Activated CD4-positive, CD25-positive, alpha-beta regulatory T cell treated with anti-CD3 and anti-CD28 coated beads, Interleukin-2, amount 50 U/mL, for 16 hours (primary cell): ENCODE measurements around the gene GPATCH4.
"Not testable (repeated sequence)": the region's sequence is repeated elsewhere in the genome, so short reads cannot be mapped to it uniquely, and the experiment has no call there.

ENCODE experiments used
- DNase-seq: peaks from one replicate; pipeline ENCODE4 v3.0.0-alpha.2; 2020; ENCODE audit warnings: low read depth, low spot score

GPATCH4 gene

DNA sequence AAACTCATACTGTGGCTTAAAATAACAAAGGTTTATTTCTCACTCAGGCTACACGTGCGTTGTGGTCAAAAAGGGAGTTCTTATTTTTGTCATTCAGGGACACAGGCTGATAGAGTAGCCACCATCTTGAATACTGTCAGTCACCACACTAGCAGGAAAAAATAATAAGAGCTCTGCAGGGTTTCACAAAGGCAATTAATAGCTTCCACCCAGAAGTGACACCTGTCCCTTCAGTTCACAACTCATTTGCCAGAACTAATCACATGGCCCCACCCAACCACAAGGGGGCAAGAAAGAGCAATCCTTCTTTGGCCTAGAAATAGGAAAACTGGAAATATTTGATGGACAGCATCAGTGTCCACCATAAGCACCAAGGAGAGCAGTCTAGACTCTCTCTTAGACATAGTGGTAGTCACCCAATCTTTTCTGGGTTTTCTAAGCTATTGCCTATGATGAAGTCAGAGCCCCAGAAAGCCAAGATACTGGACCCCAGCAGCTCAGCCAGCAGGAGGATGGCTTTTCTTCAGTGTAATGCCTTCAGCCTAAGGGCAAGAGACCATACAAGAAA is 26.1 kb upstream of the GPATCH4 start:
- DNase-seq = no peak

DNA sequence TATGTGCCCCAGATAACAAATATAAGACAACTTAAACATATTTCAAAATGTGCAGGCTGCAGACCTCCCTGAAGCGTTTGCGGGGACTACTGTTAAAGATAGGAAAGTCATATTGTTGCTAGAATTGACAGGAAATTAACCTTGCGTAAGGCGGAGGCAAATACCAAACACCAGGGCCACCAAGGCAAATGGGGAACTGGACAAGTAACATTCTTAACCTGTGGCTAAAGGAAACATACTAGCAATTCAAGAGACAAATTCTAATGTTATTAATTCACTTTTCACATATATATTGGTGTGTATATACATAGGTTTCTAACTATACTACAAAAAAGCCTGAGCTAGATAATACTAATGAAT is 24.8 kb upstream of the GPATCH4 start:
- DNase-seq = no peak

DNA sequence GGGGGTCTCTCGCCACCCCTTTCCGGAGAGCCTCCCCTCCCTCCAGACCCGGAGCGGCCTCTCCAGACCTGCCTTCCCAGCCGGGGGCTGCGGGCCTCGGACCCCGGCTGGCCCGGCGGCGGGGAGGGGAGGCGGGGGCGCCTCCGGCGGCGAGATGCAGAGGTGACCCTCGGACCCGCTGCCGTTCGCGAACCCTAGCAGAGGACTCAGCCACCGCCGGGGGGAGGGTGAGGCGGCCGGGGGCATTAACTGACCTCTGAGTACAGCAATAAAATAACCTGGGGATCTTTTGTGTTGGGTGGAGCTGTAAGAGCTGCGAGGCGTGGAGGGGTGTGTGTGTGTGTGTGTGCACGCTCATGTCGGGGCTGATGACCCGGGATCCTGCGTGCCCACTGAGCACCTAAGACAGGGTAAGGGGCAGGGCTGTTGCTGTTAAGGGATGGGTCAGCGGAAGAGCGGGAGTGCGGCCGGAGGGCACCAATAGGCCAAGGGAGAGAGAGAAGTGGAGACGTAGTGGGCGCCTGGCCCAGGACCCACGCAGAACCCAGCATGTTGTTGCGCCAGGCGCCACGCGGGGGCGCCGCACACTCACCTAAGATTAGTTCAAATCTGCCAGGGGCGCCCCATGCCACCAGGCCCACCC is 24.3 kb upstream of the GPATCH4 start:
- peak; percentile 23 for DNase-seq

DNA sequence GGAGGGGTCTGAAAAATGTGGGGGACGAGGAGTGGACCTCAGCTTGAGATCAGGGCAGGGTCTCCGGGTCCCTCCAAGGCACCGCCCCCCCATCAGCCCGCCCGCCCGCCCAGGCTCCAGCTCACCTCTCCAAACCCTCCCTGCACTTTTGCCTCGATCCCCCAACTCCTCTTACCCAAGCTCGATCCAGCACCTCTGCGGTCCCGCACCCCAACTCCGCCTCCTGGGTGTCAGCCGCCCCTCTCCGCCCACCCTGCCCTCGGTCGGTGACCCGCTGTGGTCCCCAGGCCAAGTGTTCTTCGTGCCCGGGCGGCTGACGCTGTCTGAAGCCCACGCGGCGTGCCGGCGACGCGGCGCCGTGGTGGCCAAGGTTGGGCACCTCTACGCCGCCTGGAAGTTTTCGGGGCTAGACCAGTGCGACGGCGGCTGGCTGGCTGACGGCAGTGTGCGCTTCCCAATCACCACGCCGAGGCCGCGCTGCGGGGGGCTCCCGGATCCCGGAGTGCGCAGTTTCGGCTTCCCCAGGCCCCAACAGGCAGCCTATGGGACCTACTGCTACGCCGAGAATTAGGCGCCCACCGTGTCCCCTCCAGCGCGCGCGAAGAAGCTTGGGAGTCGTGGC is 23.6 kb upstream of the GPATCH4 start:
- DNase-seq = no peak

DNA sequence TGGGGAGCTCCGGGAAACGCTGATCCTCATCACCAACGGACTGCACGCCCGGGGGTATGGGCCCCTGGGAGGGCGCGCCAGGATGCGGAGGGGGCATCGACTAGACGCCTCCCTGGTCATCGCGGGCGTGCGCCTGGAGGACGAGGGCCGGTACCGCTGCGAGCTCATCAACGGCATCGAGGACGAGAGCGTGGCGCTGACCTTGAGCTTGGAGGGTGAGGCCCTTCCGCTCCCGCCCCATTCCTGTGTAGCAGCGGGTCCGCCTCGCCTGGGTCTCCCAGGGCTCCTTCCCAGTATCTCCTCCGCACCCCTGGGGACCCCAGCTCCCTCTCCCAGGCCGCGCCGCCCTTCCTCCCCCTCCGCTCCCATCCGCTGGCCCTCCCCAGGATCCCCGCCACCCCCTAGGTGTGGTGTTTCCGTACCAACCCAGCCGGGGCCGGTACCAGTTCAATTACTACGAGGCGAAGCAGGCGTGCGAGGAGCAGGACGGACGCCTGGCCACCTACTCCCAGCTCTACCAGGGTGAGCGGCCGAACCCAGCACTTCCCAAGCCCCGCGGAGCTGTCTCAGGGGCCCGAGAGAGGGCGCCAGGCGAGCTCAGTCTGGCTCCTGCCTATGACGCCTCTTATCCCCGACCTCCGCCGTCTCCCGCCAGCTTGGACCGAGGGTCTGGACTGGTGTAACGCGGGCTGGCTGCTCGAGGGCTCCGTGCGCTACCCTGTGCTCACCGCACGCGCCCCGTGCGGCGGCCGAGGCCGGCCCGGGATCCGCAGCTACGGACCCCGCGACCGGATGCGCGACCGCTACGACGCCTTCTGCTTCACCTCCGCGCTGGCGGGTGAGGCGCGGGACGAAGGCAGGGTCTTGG is 22.9 kb upstream of the GPATCH4 start:
- DNase-seq = no peak

DNA sequence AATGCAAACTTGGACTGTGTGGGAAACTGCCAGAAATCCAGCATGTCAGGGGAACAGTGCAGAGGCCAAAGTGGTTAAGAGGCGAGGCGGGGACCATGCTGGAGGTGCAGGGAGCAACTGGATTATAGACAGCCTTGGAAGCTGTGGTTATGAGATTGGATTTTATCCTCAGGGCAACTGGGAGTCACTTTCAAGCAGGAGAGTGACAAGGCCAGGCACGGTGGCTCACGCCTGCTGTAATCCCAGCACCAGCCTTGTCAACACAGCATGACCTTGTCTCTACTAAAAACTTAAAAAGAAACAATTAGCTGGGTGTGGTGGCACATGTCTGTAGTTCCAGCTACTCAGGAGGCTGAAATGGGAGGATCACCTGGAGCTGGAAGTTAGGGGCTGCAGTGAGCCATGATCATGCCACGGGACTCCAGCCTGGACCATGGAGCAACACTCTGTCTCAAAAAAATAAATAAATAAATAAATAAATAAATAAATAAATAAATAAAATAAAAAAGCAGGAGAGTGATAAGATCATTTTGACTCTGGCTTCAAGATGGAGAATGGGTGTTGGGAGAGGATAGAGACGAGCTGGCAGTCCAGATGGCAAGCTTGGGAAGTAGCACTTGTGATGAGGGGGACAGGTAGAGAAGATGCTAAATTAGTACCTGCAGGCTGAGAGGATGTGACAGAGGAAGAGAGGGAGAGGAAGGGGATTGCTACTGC is 21.5 kb upstream of the GPATCH4 start:
- DNase-seq = no peak

DNA sequence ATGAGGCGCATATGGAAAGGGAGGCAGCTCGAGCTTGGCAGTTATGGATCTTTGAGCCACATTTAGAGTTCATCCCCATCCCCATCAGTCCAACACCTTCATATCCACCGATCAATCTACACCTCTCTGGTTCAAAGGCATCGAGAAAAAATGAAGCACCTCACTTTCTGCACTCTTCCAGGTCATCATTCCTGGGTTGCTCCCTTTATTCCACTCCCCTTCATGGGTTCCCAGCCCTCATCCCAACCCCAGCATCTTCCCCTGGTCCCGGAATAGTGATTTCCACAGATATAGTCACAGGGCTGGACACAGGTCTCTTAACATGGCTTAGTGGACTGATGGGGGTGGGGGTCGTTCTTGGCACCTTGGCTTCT is 18.3 kb upstream of the GPATCH4 start:
- no peak for DNase-seq

DNA sequence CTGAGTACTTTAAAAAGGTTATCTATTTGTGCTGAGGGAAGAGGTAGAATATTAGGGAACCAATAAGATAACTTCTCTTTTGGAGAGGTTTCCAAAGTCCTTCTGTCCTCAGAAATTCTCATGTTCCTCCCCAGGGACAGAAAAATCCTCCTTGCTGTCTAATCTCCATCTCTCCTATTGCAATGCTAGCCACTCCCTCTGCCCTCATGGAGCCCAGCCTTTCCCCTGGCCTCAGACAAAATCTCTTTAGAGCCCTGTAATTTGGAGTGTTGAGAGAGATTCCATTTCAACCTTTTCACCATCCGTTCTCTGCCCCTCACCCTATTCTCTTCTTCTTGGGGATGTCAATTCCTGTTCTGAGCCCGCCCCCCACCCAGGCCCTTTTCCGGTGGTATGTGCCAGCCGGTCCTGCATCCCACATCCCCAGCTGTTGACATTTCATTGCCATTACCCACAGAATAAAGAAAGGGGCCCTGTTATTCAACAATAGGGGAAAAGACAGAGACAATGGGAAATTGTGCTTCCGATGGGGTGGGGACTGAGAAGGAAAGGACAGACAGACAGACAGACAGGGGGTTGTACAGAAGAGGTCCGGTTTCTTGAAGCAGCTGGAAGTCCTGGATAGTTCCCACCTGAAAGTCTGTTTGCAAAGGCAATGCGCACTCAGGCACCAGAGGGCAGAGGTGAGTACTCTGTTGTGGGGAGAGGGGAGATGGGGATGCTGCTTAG is 17.7 kb upstream of the GPATCH4 start, which contains the start of gene HAPLN2:
Gene HAPLN2, plus strand, starts transcription at position 563 of the 729 bp plus-strand sequence. CDS start 4,076 bp downstream, outside the sequence.
- DNase-seq = no peak

DNA sequence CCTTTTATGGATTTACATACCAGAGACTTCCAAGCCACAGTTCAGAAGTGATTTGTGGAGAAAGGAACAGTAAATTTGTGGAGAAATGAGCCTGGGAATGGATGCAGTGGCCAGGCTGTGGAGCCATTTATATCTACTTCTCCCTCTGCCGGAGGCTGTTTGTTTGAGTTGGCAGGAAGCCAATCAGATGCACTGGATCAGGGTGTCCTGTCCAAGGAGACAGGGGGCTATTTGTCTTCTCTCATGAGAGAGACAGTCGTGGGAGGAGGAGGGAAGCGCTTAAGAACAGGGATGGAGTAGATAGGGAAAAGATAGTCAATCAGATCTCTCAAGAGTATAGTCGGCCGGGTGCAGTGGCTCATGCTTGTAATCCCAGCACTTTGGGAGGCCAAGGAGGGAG is 15.2 kb upstream of the GPATCH4 start:
- no peak for DNase-seq

DNA sequence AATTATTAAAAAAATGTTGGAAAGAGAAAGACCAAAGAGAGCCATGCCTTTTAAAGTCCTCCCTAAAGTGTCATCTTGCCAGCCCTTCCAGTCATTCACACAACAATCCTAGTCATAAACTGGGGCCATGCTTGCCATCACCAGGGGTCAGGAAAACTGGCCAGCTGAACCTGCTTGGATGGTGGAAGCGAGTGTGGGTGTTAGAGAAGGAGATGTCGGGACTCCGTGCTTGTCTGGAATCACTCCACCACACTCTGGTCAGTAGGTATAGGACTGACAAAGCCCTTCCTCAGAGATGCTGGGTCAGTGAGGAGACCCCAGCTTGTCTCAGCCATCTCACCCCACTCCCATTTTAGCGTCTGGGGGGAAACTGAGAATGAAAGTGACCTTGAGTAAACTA is 14.7 kb upstream of the GPATCH4 start:
- DNase-seq = no peak

DNA sequence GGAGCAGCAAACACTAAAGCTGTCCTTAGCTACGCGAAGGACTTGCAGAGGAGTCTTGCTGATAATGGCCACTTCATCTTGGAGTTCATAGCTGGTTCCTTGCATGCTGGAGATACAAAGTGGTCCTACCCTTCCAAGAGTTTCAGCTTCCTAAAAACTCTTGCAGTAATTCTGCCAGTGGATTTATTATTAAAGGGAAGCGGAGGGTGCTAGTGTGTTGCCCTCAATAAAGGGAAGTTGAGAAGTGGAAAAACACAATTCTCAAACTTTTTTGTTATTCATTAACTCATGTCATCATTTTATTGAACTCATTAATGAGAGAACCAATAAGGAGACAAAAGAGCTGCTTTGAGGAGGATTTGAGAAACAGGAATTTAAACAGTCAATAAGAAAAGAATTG is 11.4 kb upstream of the GPATCH4 start:
- no peak for DNase-seq

DNA sequence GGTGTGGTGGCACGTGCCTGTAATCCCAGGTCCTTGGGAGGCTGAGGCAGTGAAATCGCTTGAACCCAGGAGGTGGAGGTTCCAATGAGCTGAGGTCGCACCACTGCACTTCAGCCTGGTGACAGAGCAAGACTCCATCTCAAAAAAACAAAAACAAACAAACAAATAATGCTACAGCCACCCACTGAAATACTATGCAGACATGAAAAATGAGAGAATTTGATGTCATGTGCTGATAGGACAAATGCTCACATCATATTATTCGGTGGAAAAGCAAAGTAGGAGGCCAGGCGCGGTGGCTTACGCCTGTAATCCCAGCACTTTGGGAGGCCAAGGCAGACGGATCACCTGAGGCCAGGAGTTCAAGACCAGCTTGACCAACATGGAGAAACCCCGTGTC is 8.8 kb upstream of the GPATCH4 start:
- not testable (repeated sequence) for DNase-seq

DNA sequence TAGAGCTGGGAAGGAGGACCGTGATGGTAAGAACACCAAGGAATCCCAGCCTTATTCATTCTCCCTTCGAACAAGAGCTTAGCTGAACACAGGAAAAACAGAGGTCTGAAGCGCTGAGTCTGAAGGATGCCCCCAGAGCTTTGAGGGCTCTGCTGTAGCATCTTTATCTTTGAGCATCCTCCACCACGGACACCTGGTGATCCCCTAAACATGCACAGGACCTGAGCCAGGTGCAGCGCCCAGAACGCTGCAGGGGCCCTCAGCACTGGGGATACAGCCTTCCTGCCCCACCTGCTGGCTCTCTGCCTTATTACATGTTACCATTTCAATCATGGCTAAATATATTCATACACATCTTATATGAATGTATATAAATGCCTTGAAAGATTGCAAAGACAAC is 7.7 kb upstream of the GPATCH4 start:
- DNase-seq = peak; percentile 23

DNA sequence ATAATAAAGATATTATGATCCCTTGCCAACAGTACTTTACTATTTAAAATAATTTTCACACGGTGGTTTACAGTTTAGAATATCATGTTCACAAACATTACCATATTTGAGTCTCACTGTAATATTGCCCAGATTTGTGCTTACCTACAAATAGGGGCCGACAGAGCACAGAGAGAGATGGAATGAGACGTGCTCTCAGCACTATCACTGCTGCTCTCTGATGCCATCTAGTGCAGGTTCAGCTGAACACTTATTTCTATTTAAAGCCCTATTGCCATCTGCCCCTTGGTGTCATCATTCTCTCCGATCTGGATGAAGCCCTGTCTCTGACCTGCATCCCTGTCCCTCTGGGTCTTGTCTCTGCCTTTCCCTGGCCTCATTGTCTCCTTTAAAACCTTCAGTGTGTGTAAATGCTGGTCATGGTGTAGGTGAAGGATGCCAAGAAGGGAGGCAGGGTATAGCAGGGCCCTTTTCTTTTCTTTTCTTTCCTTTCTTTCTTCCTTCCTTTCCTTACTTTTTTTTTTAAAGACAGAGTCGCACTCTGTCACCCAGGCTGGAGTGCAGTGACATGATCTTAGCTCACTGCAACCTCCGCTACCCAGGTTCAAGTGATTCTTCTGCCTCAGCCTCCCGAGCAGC is 6.9 kb upstream of the GPATCH4 start:
- peak; percentile 28 for DNase-seq

DNA sequence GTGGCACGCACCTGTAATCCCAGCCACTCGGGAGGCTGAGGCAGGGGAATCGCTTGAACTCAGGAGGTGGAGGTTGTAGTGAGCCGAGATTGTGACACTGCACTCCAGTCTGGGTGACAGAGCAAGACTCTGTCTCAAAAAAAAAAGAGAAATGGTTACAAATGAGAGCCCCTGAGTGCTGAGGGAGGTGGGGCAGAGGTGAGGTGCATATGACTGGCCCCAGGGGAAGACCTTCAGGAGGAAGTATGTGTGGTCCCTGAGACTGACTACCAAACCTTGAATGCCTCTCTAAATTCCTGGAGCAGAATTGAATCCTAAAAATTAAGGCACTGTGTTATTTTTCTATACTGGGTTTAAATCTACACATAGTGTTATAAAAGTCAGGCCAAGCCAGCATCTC is 6.1 kb upstream of the GPATCH4 start:
- DNase-seq = not testable (repeated sequence)

DNA sequence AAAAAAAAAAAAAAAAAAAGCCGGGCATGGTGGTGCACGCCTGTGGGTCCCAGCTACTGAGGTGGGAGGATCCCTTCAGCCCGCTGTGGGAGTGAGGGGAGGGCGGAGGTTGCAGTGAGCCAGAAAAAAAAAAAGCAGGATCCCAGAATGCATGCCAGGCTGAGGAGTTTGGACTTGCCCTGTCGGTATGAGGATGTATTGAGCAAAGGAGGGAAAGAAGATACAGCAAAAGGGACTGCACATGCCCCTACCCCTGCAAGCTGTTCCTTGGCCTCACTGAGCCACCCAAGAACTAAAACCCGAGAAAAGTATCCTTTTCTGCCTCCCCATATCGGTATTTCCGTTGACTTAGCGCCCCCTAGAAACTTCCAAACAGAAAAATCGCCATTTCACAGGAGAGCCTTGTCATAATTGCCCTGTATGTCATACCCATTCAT is 1.3 kb upstream of the GPATCH4 start:
- DNase-seq = no peak

DNA sequence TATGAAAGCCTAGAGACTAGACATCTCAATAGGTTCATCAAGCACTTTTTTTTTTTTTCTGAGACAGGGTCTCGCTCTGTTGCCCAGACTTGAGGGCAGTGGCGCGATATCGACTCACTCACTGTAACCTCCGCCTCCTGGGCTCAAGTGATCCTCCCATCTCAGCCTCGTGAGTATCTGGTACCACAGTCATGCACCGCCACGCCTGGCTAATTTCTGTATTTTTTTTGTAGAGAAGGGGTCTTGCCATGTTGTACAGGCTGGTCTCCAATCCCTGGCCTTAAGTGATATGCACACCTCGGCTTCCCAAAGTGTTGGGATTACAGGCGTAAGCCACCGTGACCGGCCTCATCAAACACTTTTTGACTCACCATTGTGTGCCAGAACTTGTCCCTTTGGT is 613 bp upstream of the GPATCH4 start:
- no peak for DNase-seq

DNA sequence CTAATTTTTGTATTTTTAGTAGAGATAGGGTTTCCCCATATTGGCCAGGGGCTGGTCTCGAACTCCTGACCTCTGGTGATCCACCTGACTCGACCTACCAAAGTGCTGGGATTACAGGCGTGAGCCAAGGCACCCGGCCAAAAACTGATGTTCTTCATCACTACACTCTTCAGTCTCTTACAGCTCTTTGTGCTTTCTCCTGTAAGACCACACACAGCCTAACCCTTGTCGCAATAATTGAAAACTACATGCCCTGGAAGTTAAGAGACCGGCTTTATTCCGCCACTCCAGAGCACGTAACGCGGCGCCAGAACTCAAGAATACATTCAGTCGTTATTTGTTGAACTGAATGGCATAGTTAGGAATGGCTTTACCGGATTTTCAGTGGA is 552 bp downstream of the GPATCH4 start:
- DNase-seq = no peak

DNA sequence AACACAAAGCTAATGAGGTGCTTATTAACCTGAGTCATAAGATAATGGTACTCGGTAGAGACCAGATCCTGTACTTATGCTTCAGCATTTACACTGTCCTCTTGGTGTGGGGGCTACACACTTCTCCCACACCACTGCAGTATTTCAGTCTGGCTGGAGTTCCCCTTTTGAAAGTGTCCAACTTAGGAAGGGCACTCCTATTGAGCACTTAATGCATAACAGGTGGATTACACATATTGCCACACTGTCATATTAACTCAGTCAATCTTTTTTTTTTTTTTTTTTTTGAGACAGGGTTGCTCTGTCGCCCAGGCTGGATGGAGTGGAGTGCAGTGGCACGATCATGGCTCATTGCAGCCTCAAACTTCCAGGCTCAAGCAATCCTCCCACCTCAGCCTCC is 1.5 kb downstream of the GPATCH4 start:
- DNase-seq = no peak

DNA sequence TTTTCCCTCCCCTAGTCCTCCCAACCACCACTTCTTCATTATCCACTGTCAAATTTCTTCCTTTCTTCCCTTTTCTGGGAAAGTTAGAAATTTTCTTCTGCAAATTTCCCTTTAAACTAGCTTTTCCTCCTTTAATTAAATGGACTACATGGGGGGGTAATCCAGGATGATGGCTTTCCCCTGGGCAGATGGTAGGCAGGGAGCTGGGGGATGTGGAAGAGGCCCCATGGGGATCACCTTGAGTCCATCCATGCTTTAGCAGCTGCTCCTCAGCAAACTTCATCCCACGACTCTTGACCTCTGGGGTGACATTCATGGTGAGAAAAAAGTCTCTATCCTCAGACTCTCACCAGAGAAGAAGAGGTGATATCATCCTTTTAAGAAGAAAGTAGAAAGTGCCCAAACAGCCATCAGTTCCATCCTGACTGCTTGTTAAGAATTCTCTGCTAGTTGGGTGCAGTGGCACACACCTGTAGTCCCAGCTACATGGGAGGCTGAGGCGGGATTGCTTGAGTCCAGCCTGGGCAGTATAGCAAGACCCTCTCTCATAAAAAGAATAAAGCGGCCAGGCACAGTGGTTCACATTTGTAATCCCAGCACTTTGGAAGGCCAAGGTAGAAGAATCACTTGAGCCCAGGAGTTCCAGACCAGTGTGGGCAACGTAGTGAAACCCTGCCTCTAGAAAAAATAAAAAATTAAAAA is 2.4 kb downstream of the GPATCH4 start:
- no peak for DNase-seq
